GM04504 (cell line): Measurements from ENCODE around the gene RABL2B.

Experiments used
- DNase-seq: peaks from one replicate; pipeline ENCODE4 v3.0.0-alpha.2; 2012; ENCODE audit warnings: low read depth

RABL2B gene

GRCh38 chr22:50722048-50722701, 61.3 kb downstream of the RABL2B start:
- DNase-seq: no peak

- no peak for DNase-seq
Measured at GRCh38 chr22:50721257-50721844, 62.1 kb downstream of the RABL2B start.

GRCh38 chr22:50720301-50721256, 62.9 kb downstream of the RABL2B start:
- no peak for DNase-seq

- DNase-seq: no peak
Measured at GRCh38 chr22:50719814-50720300, 63.6 kb downstream of the RABL2B start.

- no peak for DNase-seq
Measured at GRCh38 chr22:50718352-50718709, 65.1 kb downstream of the RABL2B start.

- no peak for DNase-seq
Measured at GRCh38 chr22:50717709-50718351, 65.6 kb downstream of the RABL2B start.
